HG02798 (cell line): ENCODE results near the gene B3GALT2.
A peak's percentile ranks its signal among the peaks of the same experiment; 100 is the strongest.
"Not testable (repeated sequence)": the region's sequence is repeated elsewhere in the genome, so short reads cannot be mapped to it uniquely, and the experiment has no call there.

Experiments
- ATAC-seq: cut with Tn5 transposase; IDR thresholded peaks from one replicate; pipeline ENCODE4 v1.9.1; 2021; ENCODE audit warnings: mild to moderate bottlenecking; ENCODE audit not compliant: unreplicated experiment, poor library complexity

Gene B3GALT2, protein sequence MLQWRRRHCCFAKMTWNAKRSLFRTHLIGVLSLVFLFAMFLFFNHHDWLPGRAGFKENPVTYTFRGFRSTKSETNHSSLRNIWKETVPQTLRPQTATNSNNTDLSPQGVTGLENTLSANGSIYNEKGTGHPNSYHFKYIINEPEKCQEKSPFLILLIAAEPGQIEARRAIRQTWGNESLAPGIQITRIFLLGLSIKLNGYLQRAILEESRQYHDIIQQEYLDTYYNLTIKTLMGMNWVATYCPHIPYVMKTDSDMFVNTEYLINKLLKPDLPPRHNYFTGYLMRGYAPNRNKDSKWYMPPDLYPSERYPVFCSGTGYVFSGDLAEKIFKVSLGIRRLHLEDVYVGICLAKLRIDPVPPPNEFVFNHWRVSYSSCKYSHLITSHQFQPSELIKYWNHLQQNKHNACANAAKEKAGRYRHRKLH

DNA sequence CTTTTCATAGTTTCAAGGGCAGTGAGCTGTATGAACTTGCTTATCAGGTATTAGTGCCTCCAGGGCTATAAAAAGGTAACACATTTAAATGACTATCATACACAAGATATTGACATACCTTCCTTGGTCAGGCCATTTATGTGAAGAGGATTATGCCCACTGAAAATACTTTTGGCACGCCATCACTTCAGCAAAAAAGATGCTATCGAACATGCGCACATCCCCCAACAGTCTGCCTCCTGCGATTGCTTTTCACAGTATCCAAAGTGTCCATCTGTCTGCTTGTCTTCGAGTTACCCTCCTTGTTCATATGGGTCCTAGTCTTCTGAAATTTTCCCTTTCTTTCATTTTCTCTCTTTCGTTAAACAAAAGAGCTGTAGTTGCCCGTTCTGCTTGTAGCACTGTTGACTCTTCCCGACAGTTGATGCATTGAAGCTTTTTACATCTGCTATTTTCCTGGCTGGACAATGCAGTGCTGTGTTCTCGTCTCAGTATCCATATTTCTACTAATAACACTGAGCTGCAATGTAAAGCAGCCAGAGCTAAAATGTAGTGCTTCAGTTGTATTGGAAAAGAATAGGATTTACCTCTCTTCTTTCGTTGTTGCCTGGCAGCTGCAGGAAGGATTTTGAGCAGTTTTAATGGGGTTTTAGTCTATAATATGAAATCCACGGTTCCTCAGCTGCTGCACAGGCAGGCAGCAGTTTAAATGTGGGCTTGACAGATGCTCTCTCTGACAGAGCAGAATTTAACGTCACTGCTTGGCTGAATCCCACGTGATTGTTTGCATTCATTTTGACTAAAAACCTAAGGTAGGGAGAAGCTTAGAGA is at the start of gene B3GALT2:
B3GALT2 (minus strand) TSS at position 713 of the 831 bp plus-strand sequence. CDS start 5,051 bp downstream, outside the sequence.
- no peak for ATAC-seq

DNA sequence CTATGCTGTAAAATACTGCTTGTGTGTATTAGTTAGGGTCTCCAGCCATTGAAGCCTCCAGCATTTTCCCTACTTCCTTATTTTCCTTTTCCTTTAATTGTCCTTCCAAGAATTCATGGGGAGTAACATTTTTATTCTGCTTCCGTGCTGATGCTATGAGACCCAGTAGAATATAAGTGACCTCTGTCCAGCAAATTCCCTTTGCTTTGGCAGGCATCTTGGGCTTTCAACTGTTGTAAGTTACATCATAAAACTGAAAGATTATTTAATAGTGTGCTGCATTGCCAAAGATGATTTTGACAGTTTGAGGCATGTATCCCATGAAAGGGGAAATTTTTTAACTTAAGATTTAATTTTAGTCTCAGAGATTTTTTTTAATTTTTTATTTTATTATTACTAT is 48.1 kb upstream of the B3GALT2 start:
- ATAC-seq, result no peak

DNA sequence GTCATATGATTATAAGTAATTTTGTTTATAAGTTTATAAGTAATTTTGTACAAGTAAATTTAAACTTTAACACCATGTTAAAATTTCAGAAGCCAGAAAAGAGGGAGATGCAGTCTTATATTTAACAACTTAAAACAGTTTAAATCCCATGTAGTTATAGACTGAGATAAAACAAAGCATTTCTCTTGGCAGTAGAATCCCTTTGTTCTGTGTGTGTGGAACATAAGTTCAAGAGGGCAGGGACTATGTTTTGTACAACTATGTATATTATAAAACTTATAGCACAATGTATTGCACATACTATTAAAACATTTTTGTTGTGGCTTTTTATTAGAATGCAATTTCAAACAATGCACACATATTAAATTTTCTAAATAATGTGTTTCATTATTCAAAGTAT is 44.7 kb upstream of the B3GALT2 start:
- not testable (repeated sequence) for ATAC-seq

DNA sequence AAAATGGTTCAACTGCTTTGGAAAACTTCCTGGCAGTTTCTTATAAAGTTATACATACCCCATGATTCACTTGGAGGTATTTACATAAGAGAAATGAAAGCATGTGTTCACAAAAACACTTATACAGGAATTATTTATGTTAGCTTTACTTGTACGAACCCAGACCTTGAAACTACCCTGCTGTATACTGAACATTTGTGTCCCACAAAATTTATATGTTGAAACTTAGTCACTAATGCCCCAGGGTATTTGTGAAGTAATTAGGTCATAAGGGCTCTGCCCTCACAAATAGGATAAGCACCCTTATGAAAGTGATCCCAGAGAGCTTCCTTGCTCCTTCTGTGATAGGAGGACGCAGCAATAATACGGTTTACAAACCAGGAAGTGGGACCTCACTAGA is 42.7 kb upstream of the B3GALT2 start:
- ATAC-seq, result no peak

DNA sequence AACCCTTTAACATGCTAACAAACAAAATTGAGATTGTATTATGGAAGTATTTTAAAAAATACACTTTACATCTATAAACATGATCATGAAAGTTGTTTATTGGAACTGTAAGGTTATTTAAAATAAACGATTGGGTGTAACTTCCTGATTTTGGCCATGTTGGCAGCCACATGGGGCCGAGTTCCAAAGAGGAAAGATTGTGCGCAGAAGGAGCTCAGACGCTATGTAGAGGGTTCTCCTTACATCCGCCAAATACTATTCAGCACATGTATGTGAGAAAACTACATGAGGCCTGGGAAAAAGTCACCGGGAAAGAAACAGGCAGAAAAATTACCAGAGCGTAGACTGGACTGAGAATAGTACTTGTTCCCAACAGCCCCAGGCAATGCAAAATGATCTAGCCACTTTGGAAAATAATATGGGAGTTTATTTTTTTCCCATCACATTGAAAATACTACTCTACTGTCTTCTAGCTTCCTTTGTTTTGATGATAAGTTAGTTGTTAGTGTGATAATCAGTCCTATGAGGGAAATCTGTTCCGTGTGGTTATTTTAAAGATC is 35.7 kb upstream of the B3GALT2 start:
- ATAC-seq, result no peak

DNA sequence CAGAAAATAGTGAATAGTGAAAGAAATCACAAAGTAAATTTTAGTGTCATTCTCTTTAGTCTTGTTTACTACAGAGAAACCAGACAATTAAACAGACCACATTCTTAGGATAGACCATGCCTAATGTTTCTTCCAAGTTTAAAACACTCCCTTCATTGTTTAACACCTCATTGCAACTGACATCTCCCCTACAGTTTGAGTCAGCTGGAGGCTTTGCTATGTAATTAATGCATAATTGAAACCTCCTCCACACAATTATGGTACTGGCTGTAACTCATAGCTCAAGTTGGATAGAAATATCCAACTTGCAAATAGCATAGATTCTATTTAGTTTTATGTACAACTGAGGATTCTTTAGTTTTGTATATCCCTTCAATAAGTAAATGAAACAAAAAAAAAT is 35.2 kb upstream of the B3GALT2 start:
- no peak for ATAC-seq

DNA sequence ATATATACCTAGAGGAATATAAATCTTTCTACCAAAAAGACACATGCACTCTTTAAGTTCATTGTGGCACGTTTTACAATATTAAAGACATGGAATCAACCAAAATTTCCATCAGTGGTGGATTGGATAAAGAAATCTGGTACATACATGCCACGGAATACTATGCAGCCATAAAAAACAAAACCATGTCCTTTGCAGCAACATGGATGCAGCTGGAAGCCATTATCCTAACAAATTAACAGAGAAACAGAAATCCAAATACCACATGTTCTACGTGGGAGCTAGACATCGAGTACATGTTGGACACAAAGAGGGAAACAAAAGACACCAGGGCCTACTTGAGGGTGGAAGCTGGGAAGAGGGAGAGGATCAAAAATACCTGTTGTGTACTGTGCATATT is 33.0 kb upstream of the B3GALT2 start:
- no peak for ATAC-seq

DNA sequence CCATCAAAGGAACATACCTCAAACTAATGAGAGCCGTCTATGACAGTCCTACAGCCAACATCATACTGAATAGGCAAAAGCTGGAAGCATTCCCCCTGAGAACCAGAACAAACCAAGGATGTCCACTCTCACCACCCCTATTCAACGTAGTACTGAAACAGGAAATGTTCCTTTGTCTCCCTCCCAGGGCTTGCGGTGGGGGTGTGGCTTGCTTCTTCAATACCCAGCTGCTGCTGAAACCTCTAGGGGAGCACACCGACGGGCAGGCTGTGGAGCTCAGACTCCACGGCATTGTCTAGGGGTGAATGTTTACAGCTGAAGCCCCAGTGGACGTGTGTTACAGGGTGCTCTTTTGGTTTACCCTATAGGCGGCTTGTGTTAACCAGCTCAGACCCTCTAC is 30.5 kb upstream of the B3GALT2 start:
- peak; percentile 60 for ATAC-seq

DNA sequence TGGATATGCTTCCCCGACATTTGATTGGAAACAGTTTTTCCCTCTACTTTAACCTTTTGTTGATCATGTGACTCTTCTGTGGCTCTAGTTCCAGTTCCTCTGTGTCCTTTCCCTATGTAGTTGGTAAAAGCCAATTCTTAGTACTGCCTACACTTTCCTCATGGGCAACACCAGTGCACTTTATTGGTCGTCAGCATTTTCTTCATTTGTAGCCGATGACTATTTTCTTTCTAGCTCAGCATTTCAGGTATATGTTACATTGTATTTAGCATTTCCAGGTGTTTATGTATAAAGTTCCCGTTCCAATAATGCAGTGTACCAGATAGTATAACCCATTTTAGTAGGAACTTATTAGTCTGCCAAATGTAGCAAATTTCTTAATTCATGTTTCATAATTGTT is 27.6 kb upstream of the B3GALT2 start:
- ATAC-seq, result no peak

DNA sequence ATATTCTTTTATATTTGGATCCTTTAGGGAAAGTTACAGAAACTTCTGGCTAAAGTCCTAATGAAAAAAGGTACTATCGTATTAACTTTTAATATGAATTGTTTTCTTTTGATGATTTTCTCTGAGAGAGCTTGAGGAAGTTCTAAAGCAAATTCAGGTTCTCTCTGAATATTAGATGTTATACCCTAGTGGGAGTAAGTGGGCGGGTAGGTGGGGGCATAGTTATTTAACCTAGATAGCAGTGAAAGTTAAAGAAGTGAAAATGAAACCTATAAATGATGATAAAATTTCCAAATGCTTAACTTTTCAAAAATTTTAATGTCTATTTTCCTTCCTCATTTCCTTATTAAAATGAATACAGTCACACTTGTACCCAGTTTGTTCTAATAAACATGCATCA is 26.2 kb upstream of the B3GALT2 start:
- ATAC-seq, result no peak

DNA sequence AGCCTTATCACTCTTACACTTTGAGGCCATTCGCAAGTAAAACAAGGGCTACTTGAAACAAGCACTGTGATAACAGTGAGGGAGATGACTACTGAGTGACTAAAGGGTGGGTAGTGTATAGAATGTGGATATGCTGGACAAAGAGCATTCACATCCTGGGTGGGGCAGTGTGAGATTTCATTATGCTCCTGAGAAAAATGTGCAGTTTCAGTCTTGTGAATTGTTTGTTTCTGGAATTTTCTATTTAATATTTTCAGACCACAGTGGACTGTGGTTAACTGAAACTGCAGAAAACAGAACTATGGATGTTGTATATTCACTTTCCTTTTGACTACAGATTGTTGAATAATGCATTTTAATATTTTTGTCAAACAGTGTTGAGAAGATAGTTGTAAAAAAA is 25.1 kb upstream of the B3GALT2 start:
- ATAC-seq, result peak; percentile 82

DNA sequence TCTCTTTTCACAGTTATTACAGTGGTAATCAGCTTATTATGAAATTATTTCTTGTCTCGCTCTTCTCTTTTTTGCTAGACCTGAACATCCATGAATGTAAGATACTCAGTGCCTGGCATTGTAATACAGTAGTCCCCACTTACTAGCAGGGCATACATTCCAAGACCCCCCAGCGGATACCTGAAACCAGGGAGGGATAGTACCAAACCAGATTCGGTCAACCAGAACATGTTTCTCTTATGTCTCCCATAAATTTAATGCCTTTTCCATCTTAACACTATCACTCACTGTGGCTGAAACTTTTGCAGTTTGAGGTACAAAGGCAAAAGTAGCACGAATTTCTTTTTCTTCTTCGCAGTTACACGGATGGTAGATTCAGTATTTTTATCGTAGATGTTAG is 24.6 kb upstream of the B3GALT2 start:
- ATAC-seq, result no peak

DNA sequence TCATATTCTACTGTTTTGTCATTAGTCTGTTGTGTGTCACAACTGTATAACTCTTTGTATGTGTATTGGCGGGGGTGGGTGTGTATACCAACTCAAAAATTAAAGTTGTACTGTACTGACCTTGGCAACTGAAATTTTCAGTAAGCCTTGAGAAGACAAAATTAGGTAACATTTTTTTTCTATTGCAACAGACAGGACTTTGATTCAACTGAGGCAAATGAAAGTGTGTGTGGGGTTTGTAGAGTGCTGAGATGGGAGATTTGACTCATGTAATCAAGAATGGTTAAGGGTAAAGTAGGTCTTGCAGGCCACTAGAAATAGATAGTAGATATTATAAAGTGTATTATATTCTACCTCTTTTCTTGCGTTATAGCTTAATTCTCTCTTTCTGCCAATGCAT is 14.6 kb upstream of the B3GALT2 start:
- no peak for ATAC-seq

DNA sequence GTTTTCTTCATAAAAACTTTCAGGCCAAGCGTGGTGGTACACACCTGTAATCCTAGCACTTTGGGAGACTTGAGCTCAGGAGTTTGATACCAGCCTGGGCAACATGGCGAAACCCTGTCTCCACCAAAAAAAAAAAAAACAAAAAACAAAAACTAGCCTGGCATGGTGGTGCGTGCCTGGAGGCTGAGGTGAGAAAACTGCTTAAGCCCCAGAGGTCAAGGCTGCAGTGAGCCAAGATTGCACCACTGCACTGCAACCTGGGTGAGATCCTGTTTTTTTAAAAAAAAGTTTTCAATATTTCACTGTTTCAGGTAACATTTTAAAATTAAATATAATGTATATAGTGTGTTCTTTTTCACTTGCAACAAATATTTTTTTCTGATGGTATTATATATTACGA is 13.5 kb upstream of the B3GALT2 start:
- ATAC-seq, result no peak

DNA sequence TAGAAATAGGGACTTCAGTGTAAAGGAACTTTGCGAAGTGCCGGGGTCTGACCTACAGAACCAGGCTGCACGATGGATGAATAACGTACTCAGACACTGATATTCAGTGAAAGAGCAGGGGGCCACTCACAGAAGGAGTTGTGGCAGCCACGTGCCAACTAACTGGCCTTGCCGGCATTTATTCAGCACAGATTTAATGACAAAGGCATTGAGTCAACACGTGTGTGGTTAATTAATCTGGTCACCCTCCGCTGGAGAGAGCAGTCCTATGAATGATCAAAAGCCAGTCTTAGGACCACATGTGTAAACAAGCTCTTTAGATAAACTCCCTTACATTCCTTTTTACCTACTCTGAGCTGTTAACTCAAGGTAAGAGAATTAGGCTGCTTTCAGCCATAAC is 6.2 kb upstream of the B3GALT2 start:
- ATAC-seq, result no peak

DNA sequence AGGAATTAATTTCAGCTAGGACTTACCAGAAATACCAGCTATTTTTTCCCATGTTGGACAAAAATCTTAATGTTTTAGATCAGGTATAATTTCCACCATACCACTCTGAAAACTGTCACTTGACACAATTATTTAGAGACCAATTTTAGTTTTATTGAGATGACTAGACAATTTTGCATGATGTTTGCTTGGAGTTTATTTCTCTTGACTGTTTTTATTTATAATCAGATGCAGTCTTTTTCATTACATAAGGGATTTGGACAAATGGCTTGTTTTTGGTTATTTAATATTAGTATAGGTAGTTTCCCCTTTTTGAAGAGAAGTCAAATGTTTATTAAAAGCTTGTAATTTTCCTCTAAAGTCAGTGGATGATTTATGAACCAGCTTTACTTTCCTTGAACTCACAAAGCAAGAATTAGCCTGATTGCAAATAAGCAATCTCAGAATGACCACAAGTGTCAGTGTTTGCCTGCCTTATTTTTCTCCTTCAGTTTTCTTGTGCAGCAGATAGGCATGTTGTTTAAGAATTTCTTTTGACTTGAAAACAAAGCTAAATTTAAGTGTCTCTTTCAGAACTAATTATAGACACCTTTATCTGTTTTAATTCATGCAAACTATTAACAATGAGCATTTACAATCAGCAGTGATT is 3.8 kb upstream of the B3GALT2 start:
- no peak for ATAC-seq

DNA sequence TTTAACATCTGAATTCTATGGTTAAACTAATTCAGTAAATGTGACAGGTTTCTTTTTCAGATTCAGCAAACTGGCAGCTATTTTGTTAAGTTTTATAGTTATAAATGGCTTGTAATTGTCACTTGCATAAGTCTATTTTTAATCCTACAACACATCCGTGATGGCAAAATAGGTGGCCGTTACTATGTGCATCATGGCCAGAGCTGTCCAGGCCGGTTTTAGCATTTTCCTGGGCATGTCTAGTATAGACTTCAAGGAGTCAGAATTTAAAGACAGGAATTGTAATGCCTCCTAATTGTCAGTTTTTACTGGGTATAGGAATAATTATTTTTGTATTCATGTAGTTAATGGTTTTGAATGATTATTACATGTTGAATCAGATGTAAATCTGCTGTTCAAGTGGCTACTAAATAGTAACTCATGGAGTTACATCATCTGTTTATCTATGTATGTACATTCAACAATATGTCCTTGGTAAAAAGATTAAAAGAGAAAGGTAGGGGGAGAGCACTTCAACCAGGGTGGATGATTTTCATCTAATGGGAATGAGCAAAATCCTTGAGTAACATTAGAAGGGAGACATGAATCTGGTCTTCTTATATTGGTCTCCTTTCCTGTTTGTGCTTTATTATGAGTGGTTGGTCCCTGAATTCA is 3.2 kb upstream of the B3GALT2 start:
- no peak for ATAC-seq

DNA sequence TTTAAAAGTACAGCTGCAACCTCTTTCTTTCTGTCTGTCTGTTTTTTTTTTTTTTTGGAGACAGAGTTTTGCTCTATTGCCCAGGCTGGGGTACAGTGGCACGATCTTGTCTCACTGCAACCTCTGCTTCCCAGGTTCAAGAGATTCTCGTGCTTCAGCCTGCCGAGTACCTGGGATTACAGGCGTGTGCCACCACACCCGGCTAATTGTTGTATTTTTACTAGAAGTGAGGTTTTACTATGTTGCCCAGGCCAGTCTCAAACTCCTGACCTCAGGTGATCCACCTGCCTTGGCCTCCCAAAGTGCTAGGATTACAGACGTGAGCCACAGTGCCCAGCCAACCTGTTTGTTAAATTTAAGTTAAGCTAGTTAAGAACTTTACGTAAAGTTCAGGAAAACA is 2.5 kb upstream of the B3GALT2 start:
- ATAC-seq, result not testable (repeated sequence)

DNA sequence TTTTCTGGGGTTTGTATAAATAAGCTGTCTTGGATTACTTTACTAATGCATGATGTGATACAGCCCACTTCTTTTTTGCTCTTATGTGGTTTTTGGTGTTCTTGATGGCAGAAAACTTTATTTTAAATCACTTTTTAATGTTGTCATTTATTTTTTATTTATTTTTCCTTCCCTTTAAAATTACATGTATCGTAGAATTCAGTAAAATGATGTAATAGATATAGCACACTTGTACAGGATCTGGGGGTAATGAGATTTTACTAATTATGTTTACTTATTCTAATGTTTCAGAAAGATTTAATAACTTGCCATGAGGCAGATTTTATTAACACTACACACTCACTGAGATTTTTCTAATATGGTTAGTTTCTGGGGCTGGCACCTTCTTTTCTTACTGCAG is 701 bp upstream of the B3GALT2 start:
- ATAC-seq, result no peak

DNA sequence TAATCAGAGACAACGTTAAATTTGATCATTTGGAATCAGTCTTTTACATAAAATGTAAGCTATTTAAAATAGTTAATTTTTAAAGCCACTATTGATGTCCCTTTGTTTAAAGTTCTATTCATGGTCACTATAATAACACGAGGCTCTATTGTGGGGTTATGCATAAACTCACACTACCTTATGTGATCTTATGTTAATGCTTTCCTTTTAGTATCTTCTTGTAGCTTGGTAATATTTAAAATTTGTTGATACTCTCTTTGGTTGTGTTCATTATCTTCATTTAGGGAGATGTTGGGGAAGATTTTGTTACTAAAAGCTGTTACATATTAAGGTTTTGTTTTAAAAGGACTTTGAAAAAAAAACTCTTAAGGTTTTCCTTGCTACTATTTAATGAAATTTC is 1.2 kb downstream of the B3GALT2 start:
- no peak for ATAC-seq
